ENCODE results near the gene TUBA1C.

Gene TUBA1C

GRCh38 chr12:49233842-49234526 is 30.9 kb upstream of the TUBA1C start:
- Histone ChIP-seq H3K4me3 (ENCODE audit: insufficient read depth, low read length, poor library complexity, severe bottlenecking) (no peak overlapping the region), H3K9me3 (ENCODE audit: insufficient read depth, low read length) (no peaks in the 10 kb centered on the region)

DNA sequence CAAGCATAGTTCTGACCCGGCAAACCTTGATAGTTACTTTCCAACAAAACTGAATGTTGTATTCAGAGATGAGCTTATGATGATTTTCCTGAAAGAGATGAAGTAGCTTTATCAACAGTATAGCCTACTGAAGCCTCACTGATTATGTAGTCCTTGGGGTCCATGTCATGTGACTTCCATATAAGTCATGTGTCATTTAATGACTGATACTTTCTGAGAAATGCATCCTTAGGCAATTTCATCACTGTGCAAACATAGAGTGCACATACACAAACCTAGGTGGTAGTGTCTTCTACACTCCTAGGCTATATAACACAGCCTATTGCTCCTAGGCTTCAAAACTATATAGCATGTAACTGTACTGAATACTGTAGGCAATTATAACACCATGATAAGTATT is 28.5 kb upstream of the TUBA1C start:
- Histone ChIP-seq H4K20me1 (ENCODE audit: low read depth, low read length) (no peaks in the 10 kb centered on the region), H3K79me2 (ENCODE audit: insufficient read depth, low read length) (no peaks in the 10 kb centered on the region), H3K36me3 (ENCODE audit: low read length) (no peaks in the 10 kb centered on the region), H3K9me2 (replicated peaks; ENCODE audit: insufficient read depth, low read length) (no peaks in the 10 kb centered on the region), H3K4me3 (ENCODE audit: insufficient read depth, low read length, poor library complexity, severe bottlenecking) (no peak overlapping the region), H2AFZ (ENCODE audit: low read depth, low read length, severe bottlenecking) (no peak overlapping the region), H3K9ac (ENCODE audit: low read length) (no peak overlapping the region), H3K9me3 (ENCODE audit: insufficient read depth, low read length) (no peaks in the 10 kb centered on the region), H3K27me3 (ENCODE audit: low read length) (no peaks in the 10 kb centered on the region), H3K4me2 (ENCODE audit: low read depth, low read length, poor library complexity, severe bottlenecking) (no peak overlapping the region), H3K27ac (ENCODE audit: low read depth, low read length) (no peak overlapping the region), H3F3A (ENCODE audit: insufficient read depth) (no peaks in the 10 kb centered on the region)
- TF ChIP-seq CTCF (IDR thresholded peaks at IDR 0.05; ENCODE audit: insufficient read depth, low read length, poor library complexity, severe bottlenecking) (no peak), EZH2phosphoT487 (conservative IDR thresholded peaks at IDR 0.05; ENCODE audit: low read length) (no peak)

More at GRCh38 chr12:49233842-49234526, 30.9 kb upstream of the TUBA1C start:
- H4K20me1 ChIP-seq (ENCODE audit: low read depth, low read length), result no peaks in the 10 kb centered on the region
- H3K4me2 ChIP-seq (ENCODE audit: low read depth, low read length, poor library complexity, severe bottlenecking), result peak overlapping the region; percentile 98
- no peaks in the 10 kb centered on the region for H3F3A ChIP-seq (ENCODE audit: insufficient read depth)
- peak overlapping the region; percentile 77 for H2AFZ ChIP-seq (ENCODE audit: low read depth, low read length, severe bottlenecking)
- no peak overlapping the region for H3K27ac ChIP-seq (ENCODE audit: low read depth, low read length)
- no peaks in the 10 kb centered on the region for H3K79me2 ChIP-seq (ENCODE audit: insufficient read depth, low read length)
- H3K9me2 ChIP-seq (replicated peaks; ENCODE audit: insufficient read depth, low read length), result no peaks in the 10 kb centered on the region
- H3K27me3 ChIP-seq (ENCODE audit: low read length), result no peaks in the 10 kb centered on the region
- TF ChIP-seq CTCF (IDR thresholded peaks at IDR 0.05; ENCODE audit: insufficient read depth, low read length, poor library complexity, severe bottlenecking) (no peak), EZH2phosphoT487 (conservative IDR thresholded peaks at IDR 0.05; ENCODE audit: low read length) (no peak)
- H3K9ac ChIP-seq (ENCODE audit: low read length), result peak overlapping the region; percentile 61
- H3K36me3 ChIP-seq (ENCODE audit: low read length), result no peaks in the 10 kb centered on the region

DNA sequence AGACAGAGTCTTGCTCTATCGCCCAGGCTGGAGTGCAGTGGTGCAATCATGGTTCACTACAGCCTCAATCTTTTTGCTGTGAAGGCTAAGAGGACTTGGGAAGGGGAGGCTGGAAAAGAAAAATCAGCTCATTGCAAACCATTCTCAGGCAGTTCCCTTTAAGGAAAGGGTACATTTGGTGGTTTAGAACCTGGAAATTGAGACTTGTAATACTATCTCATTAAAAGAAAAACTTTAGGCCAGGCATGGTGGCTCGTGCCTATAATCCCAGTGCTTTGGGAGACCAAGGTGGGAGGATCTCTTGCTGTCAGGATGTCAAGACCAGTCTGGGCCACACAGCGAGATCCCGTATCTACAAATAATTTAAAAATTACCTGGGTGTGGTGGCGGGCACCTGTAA is 21.3 kb upstream of the TUBA1C start:
- TF ChIP-seq EZH2phosphoT487 (conservative IDR thresholded peaks at IDR 0.05; ENCODE audit: low read length), result no peak
- TF ChIP-seq CTCF (IDR thresholded peaks at IDR 0.05; ENCODE audit: insufficient read depth, low read length, poor library complexity, severe bottlenecking), result no peak
- no peaks in the 10 kb centered on the region for H3K27me3 ChIP-seq (ENCODE audit: low read length)
- no peak overlapping the region for H3K4me3 ChIP-seq (ENCODE audit: insufficient read depth, low read length, poor library complexity, severe bottlenecking)
- H2AFZ ChIP-seq (ENCODE audit: low read depth, low read length, severe bottlenecking), result no peak overlapping the region
- no peaks in the 10 kb centered on the region for H3F3A ChIP-seq (ENCODE audit: insufficient read depth)
- H3K9me3 ChIP-seq (ENCODE audit: insufficient read depth, low read length), result no peaks in the 10 kb centered on the region
- H4K20me1 ChIP-seq (ENCODE audit: low read depth, low read length), result no peaks in the 10 kb centered on the region
- H3K27ac ChIP-seq (ENCODE audit: low read depth, low read length), result no peak overlapping the region
- H3K4me2 ChIP-seq (ENCODE audit: low read depth, low read length, poor library complexity, severe bottlenecking), result no peak overlapping the region
- H3K36me3 ChIP-seq (ENCODE audit: low read length), result no peaks in the 10 kb centered on the region
- H3K9me2 ChIP-seq (replicated peaks; ENCODE audit: insufficient read depth, low read length), result no peaks in the 10 kb centered on the region
- H3K79me2 ChIP-seq (ENCODE audit: insufficient read depth, low read length), result no peaks in the 10 kb centered on the region
- no peak overlapping the region for H3K9ac ChIP-seq (ENCODE audit: low read length)
